KMS-11 (cell line): ENCODE results near the gene DSCAM.

ENCODE experiments used
- H2AFZ ChIP-seq: fragments of 200-600 bp; sonication (generic); 2 replicates; pipeline ENCODE4 v1.6.1; 2016; ENCODE audit warnings: antibody characterized with exemption, mixed run types, low read depth
- H3K27ac ChIP-seq: fragments of 200-600 bp; sonication (generic); 2 replicates; pipeline ENCODE4 v1.6.1; 2016; ENCODE audit warnings: mild to moderate bottlenecking, mixed run types
- H3K27me3 ChIP-seq: fragments of 200-600 bp; sonication (generic); 2 replicates; pipeline ENCODE4 v1.6.1; 2017; ENCODE audit warnings: mild to moderate bottlenecking, low read depth, mixed run types, moderate library complexity; ENCODE audit not compliant: insufficient read depth
- H3K36me3 ChIP-seq: fragments of 200-600 bp; sonication (generic); 2 replicates; pipeline ENCODE4 v1.6.1; 2017; ENCODE audit warnings: mild to moderate bottlenecking, mixed run types; ENCODE audit not compliant: insufficient read depth
- H3K4me1 ChIP-seq: fragments of 200-600 bp; sonication (generic); 2 replicates; pipeline ENCODE4 v1.6.1; 2016; ENCODE audit warnings: mild to moderate bottlenecking, low read depth, mixed run types; ENCODE audit not compliant: poor library complexity, severe bottlenecking
- H3K4me2 ChIP-seq: fragments of 200-600 bp; sonication (generic); 2 replicates; pipeline ENCODE4 v1.7.0; 2016; ENCODE audit warnings: mild to moderate bottlenecking, mixed run types
- H3K4me3 ChIP-seq: fragments of 200-600 bp; sonication (generic); IDR thresholded peaks from 2 replicates; pipeline ENCODE4 v1.6.1; 2017; ENCODE audit warnings: low read depth, low read length, mixed read lengths; ENCODE audit not compliant: insufficient read depth
- H3K79me2 ChIP-seq: fragments of 200-600 bp; sonication (generic); 2 replicates; pipeline ENCODE4 v1.6.1; 2016; ENCODE audit warnings: low read depth, mixed run types; ENCODE audit not compliant: insufficient read depth
- H3K9ac ChIP-seq: fragments of 200-600 bp; sonication (generic); 2 replicates; pipeline ENCODE4 v1.6.1; 2016; ENCODE audit warnings: mild to moderate bottlenecking, mixed run types
- H4K20me1 ChIP-seq: fragments of 200-600 bp; sonication (generic); 2 replicates; pipeline ENCODE4 v1.6.1; 2016; ENCODE audit warnings: mild to moderate bottlenecking, mixed run types; ENCODE audit not compliant: insufficient read depth
- TF ChIP-seq, protein P1 (sequence below): fragments of 200-600 bp; sonication (generic); conservative IDR thresholded peaks from 2 replicates; pipeline ENCODE4 v1.6.1; 2017; ENCODE audit warnings: low read depth, mild to moderate bottlenecking, antibody characterized with exemption, low read length, moderate library complexity, mixed read lengths

DSCAM gene

DNA sequence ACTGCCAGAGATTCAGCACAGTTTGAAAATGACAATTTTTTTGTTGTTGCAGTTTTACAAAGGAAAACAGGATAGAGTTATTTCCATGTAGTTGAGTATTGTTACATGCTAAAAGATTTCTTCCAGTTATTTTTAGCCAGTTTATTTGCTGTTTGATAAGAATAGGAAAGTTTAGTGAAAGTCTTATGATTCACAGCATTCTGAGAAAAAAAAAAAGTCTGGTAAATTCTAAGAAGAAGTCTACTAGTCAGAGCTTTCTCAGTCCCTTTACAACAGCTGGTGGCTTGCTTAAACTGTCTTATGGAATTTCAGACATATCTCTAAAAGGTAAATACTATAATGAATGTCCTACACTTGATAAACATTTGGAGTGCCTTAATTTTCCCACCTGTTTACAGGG lies 341.7 kb downstream of the DSCAM start:
- no peak overlapping the region for H3K4me3 ChIP-seq
- no peak overlapping the region for H3K9ac ChIP-seq
- H3K36me3 ChIP-seq, result no peaks in the 10 kb centered on the region
- no peaks in the 10 kb centered on the region for H3K27me3 ChIP-seq
- no peak overlapping the region for H3K27ac ChIP-seq
- no peaks in the 10 kb centered on the region for H3K79me2 ChIP-seq
- no peak overlapping the region for H2AFZ ChIP-seq
- TF ChIP-seq, protein P1, sequence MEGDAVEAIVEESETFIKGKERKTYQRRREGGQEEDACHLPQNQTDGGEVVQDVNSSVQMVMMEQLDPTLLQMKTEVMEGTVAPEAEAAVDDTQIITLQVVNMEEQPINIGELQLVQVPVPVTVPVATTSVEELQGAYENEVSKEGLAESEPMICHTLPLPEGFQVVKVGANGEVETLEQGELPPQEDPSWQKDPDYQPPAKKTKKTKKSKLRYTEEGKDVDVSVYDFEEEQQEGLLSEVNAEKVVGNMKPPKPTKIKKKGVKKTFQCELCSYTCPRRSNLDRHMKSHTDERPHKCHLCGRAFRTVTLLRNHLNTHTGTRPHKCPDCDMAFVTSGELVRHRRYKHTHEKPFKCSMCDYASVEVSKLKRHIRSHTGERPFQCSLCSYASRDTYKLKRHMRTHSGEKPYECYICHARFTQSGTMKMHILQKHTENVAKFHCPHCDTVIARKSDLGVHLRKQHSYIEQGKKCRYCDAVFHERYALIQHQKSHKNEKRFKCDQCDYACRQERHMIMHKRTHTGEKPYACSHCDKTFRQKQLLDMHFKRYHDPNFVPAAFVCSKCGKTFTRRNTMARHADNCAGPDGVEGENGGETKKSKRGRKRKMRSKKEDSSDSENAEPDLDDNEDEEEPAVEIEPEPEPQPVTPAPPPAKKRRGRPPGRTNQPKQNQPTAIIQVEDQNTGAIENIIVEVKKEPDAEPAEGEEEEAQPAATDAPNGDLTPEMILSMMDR, result no peak
- no peaks in the 10 kb centered on the region for H4K20me1 ChIP-seq
- no peaks in the 10 kb centered on the region for H3K4me1 ChIP-seq
- no peak overlapping the region for H3K4me2 ChIP-seq

DNA sequence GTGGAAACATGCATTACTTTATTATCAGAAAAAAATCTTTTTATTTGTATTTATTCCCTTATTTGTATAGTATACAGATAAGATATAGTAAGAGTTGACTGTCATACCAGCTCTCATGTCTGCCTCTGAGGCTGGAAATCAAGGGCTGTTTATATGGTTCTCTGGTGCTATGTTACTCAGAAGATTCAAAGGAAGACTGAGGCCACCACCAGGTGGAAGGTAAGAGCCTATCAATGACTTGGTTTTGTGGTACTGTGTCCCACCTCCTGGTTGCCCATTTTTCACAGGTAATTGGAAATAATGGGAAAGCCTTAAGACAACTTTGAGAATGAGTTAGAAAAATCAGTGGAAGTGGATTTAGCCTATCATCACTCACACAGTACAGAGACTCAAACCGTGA lies 342.1 kb downstream of the DSCAM start:
- no peaks in the 10 kb centered on the region for H3K4me1 ChIP-seq
- H3K4me2 ChIP-seq, result no peak overlapping the region
- H3K27me3 ChIP-seq, result no peaks in the 10 kb centered on the region
- no peaks in the 10 kb centered on the region for H3K79me2 ChIP-seq
- no peaks in the 10 kb centered on the region for H4K20me1 ChIP-seq
- H3K27ac ChIP-seq, result no peak overlapping the region
- H3K36me3 ChIP-seq, result no peaks in the 10 kb centered on the region
- TF ChIP-seq, protein P1, result no peak
- H2AFZ ChIP-seq, result no peak overlapping the region
- H3K4me3 ChIP-seq, result no peak overlapping the region
- no peak overlapping the region for H3K9ac ChIP-seq

DNA sequence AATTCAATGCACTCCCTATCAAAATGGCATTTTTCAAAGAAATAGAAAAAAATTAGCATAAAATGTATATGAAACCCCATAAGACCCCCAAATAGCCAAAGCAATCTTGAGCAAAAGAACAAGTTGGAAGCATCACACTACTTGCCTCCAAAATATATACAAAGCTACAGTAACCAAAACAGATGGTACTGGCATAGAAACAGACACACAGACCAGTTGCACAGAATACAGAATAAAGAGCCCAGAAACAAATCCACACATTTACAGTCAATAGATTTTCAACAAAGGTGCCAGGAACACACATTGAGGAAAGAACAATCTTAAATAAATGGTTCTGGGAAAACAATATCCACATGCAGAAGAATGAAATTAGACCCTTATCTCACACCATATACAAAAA lies 350.8 kb downstream of the DSCAM start:
- TF ChIP-seq, protein P1, result no peak

DNA sequence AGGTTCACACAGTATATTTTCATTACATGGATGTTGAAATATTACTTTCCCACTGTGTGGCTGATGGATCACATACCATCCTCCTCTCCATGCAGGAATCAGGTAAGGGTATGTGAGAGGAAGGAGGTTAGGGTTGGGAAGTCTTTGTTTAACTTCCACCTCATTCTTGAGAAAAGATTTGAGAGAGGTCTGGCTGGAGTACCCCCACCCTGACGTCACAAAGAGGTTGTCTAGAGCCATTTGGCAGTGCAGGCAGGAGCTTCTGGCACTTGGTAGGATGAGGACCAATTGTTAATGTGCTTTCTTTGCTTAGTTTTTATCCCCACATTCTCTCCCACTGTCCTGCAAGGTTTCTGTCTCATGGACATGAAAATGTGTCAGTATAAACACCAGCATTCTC lies 356.6 kb downstream of the DSCAM start:
- no peak overlapping the region for H3K9ac ChIP-seq
- TF ChIP-seq, protein P1, result no peak
- H3K27ac ChIP-seq, result no peak overlapping the region

More for the DNA sequence above, 350.8 kb downstream of the DSCAM start:
- H3K79me2 ChIP-seq, result no peaks in the 10 kb centered on the region
- H3K4me1 ChIP-seq, result no peaks in the 10 kb centered on the region
- no peaks in the 10 kb centered on the region for H3K36me3 ChIP-seq
- no peak overlapping the region for H2AFZ ChIP-seq
- H4K20me1 ChIP-seq, result no peaks in the 10 kb centered on the region
- no peak overlapping the region for H3K27ac ChIP-seq
- H3K9ac ChIP-seq, result no peak overlapping the region
- H3K27me3 ChIP-seq, result no peaks in the 10 kb centered on the region
- no peak overlapping the region for H3K4me2 ChIP-seq
- H3K4me3 ChIP-seq, result no peak overlapping the region

More for the DNA sequence above, 356.6 kb downstream of the DSCAM start:
- Histone ChIP-seq H3K4me1 (no peaks in the 10 kb centered on the region), H3K79me2 (no peaks in the 10 kb centered on the region), H3K4me3 (no peak overlapping the region), H2AFZ (no peak overlapping the region), H3K36me3 (no peaks in the 10 kb centered on the region), H3K4me2 (no peak overlapping the region), H4K20me1 (no peaks in the 10 kb centered on the region), H3K27me3 (no peaks in the 10 kb centered on the region)
